NCI-H2029 (cell line): ENCODE results near the gene MAGOH.
A peak's percentile ranks its signal among the peaks of the same experiment; 100 is the strongest.
"Not testable (repeated sequence)": the region's sequence is repeated elsewhere in the genome, so short reads cannot be mapped to it uniquely, and the experiment has no call there.

ENCODE experiments used
- DNase-seq: peaks from one replicate; lab custom pipeline; 2025; lab: John Stamatoyannopoulos, UW

MAGOH gene

GRCh38 chr1:53238197-53239155 lies at the start of gene MAGOH:
MAGOH (minus strand) TSS chr1:53238518; CDS start chr1:53238448, 70 bp downstream.
- DNase-seq, result peak; percentile 99

DNA sequence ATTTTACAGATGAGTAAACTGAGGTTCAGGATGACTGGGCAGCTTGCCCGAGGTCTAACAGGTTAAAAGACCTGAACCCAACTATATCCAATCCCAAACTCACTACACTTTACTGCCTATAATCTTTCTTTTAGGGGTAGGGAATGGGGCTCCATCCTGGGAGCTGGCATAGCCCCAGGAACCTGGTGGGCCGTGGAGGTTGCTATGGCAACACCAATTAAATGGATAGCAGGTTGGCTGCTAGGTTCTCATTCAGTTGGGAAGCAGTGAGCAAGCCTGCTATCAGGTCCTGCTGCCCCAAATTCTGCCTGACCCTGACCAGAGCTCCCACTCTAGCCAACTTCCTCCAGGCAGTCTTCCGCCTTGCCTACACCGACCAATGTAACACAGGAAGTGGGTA lies 48.6 kb upstream of the MAGOH start:
- peak; percentile 17 for DNase-seq

GRCh38 chr1:53285969-53286760 lies 47.8 kb upstream of the MAGOH start:
- DNase-seq, result no peak

GRCh38 chr1:53285546-53285945 lies 47.2 kb upstream of the MAGOH start:
- no peak for DNase-seq

DNA sequence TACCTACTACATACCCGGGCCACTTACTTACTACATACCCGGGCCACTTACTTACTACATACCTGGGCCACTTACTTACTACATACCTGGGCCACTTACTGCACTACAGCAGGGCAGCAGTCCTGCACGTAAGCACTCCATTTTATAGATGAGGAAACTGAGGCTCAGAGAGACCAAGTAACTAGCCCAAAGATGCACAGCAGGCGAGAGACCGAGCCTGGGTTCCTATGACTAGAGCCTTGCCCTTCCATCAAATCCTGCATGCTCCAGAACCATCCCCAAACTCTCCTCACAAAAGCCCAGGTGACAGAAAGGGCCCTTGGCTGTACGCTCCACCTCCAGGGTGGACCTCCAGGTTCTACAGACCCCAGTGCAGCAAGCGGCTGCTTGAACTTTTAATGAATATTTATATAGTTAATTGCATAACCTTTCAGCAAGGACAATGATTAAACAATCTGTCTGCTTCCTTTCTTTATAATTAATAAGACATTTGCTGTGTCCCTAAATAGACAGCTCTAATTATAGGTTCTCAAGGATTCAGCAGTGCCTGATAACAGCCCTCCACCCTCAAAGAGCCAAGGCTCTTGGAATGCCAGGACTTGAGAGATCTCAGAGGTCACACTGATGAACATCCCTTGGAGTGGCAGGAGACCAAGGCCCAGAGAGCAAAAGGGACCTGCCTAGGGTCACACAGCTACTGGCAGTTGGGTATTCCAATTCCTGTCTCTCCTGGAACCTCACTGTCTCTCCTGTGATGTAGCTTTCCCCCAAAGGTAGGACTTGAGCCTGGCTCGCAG lies 46.1 kb upstream of the MAGOH start:
- DNase-seq, result no peak

DNA sequence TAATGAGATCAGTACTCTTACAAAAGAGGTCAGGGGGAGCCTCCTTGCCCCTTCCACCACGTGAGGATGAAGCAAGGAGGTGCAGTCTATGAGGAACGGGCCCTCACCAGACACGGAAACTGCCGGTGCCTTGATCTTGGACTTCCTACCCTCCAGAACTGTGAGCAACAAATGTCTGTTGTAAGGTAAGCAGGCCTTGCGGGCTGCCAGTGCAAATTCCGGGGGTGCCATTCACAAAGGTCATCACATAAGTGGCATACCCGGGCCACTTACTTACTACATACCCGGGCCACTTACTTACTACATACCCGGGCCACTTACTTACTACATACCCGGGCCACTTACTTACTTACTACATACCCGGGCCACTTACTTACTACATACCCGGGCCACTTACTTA lies 44.8 kb upstream of the MAGOH start:
- DNase-seq, result not testable (repeated sequence)

- DNase-seq, result no peak
These were observed 42.8 kb upstream of the MAGOH start for GRCh38 chr1:53281133-53281532.

- DNase-seq, result no peak
These were observed 42.2 kb upstream of the MAGOH start for GRCh38 chr1:53280496-53280895.

GRCh38 chr1:53279296-53280200 lies 41.2 kb upstream of the MAGOH start:
- DNase-seq, result no peak

DNA sequence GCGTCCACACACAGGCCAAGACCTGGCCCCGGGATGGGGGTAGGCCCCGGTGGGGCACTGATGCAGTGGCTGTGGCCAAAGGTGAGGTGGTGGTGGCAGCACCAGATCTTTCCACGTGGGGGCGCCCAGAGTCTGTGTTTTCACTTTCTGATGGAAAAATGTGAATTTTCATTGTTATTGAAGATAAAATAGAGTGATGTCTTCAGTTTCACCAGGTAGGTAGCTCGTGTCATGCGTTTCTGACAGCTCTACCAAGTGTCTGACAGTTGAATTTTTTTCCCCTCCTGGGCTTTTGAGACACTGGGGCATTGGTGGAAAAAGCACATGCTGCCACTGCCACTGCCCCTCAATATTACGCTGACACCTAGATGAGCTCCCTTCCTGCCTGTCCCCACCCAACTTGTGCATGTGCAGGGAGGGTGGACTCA lies 40.0 kb upstream of the MAGOH start:
- no peak for DNase-seq

DNA sequence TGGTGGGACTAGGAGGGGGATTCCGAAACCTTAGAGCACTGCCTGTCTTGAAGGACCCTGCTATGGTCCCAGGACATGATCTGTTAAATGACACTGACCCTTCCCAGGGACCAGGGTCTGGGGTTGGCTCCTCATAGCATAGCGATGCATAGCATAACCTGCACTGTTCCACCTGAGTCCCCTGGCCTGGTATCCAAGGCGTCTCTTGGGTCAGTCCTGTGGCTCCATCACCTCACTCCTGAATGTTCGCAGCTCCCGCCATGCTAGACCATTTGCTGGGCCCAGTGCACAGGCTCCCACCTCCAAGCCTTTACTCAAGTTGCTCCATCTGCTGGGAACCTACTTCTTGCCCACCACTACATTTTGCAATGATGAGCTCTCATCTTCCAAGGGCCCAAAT lies 39.0 kb upstream of the MAGOH start:
- no peak for DNase-seq

GRCh38 chr1:53276902-53277281 lies 38.6 kb upstream of the MAGOH start:
- no peak for DNase-seq

DNA sequence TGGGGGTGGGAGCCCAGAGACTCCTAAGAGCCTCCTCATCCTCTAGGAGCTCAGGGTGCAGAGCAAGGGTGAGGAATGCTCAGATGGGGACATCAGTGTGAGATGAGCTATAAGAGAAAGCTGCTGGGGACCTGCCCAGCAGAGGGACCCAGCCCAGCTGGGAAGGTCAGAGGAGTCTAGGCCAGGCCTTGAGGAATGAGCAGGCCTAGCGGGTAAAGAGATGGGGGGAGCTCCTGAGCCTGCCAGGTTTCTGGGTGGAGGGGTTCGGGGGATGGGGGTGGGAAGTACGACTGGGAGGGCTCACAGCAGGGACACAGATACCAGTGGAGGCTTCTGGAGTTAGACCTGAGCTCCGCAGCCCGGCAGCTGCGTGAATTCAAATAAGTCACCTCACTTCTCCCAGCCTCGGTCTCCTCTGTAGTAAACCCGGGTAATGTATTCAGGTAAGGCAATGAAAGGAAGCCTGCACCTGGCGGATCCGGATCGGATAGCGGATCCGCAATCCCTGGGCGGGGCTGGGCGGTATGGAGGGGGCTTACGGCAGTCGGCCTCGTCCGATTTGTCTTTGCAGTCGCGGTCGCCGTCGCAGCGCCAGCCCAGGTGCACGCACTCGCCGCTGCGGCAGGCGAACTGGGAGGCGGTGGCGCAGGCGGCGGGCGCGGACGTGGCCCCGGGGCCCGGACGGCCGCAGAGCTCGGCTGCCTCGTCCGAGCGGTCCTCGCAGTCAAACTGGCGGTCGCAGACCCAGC lies 38.0 kb upstream of the MAGOH start:
- no peak for DNase-seq

GRCh38 chr1:53275566-53275965 lies 37.2 kb upstream of the MAGOH start:
- DNase-seq, result no peak

- DNase-seq, result no peak
These were observed 36.3 kb upstream of the MAGOH start for GRCh38 chr1:53274541-53275185.

DNA sequence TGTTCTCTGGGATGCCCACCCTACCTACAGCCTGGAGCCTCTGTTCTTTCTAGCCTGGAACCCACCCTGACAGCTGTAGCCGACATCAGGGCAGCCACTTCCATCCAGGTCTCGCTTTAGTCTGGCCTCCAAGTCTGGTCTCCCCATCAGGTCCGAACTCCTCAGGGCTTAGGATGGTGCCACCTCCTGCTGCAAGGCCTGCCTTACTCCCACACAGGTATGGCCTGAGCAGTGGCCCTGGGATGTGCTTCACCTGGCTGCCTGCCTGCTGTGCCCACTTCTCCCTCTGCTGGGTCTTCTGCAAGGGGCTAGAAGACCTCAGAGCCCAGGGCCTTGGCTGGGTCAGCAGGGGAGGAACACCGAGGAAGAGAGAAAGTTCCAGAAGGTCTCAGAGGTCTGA lies 35.7 kb upstream of the MAGOH start:
- DNase-seq, result no peak

DNA sequence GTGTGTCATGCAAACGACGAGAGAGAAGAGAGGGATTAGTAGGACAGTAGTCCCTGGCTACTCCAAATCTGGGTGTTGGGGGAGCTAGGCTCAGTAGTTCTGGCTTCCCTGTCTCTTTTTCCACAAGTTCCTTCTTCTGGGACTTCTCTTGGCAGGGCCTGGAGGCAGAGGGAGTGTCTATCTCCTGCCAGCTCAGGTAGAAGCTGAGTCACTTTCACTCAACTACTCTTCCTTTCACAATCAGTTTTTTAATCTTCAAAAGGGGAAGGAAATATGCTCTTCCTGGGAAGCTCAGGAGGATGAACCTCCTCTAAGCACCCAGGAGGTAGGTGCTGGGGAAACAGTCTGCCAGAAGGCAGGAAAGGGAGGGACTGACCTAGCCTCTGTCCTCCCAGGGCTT lies 35.2 kb upstream of the MAGOH start:
- no peak for DNase-seq

- DNase-seq, result no peak
These were observed 34.0 kb upstream of the MAGOH start for GRCh38 chr1:53272349-53272748.

DNA sequence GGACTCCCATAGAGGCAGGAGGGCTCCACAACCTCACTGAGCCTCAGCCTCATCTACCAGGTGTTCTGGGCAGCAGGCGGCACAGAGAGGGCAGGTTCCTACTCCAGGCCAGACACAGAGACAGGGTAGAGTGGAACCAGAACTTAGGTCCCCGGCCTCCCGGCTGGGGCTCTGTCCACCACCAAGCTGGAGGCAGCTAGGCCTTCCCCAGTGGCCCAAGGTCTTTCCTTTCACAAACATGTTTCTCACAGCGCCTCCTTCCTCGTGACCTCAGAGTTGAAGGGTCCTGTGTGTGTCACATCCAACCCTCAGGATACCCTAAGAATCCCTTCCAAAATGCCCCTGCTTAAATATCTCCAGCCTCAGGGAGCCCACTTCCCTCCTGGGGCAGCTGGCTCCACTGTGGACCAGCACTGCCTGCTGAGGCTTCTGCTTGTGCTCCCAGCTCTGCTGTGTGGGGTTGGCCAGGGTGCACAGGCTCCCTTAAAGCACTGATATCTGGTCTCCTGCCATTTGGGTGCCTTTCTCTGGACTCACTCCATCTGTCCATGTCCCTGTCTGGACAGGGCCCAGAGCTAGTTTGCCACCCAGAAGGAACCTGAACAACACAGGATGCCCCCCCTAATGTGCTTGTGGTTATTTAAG lies 33.2 kb upstream of the MAGOH start:
- DNase-seq, result no peak
